Esophagus (tissue), 2 donors: ENCODE results near the gene ZFAND4. TPM values are rescaled to one million over a fixed set of nuclear protein-coding genes. Genes with fewer than 3 reads are reported as not detected.

Experiments used
- H3K27ac ChIP-seq, 2 donors: one replicate each; pipeline ENCODE4 v1.5.1; 2013; ENCODE audit warnings: low read depth in 2 of 2, mild to moderate bottlenecking in 2 of 2, inconsistent platforms in 1 of 2, low read length in 1 of 2, moderate library complexity in 1 of 2
- H3K27me3 ChIP-seq, 2 donors: one replicate each; pipeline ENCODE4 v1.6.1; 2013; ENCODE audit warnings: low read length in 2 of 2, control low read depth in 1 of 2, mild to moderate bottlenecking in 1 of 2; ENCODE audit not compliant: insufficient read depth in 2 of 2, control insufficient read depth in 1 of 2
- H3K36me3 ChIP-seq, 2 donors: one replicate each; pipeline ENCODE4 v1.6.1; 2013; ENCODE audit warnings: low read length in 1 of 2; ENCODE audit not compliant: control insufficient read depth in 2 of 2, insufficient read depth in 2 of 2
- H3K4me1 ChIP-seq, 2 donors: one replicate each; pipeline ENCODE4 v1.6.1; 2013; ENCODE audit warnings: low read length in 1 of 2; ENCODE audit not compliant: control insufficient read depth in 2 of 2, insufficient read depth in 2 of 2
- H3K4me3 ChIP-seq, 2 donors: one replicate each; pipeline ENCODE4 v1.5.1; 2013; ENCODE audit warnings: low read length in 2 of 2, mild to moderate bottlenecking in 2 of 2, low read depth in 1 of 2, moderate library complexity in 1 of 2
- H3K9me3 ChIP-seq, 2 donors: one replicate each; pipeline ENCODE4 v1.6.1; 2013; ENCODE audit warnings: mild to moderate bottlenecking in 2 of 2, low read depth in 1 of 2, low read length in 1 of 2, moderate library complexity in 1 of 2; ENCODE audit not compliant: control insufficient read depth in 2 of 2, insufficient read depth in 1 of 2
- WGBS, 2 donors: extraction: QIAGEN DNeasy Blood & Tissue Kit; methylation state at CpG; one replicate each; pipeline ENCODE4 v1.1.7; 2013; 5-methylcytosine and 5-hydroxymethylcytosine counted together
- polyA plus RNA-seq, 2 donors: library from polyadenylated mRNA; stranded (reverse); fragments of 200-250 nt; gene quantifications; one replicate each; pipeline ENCODE4 v1.2.3, GENCODE V29; 2013
- donor health status: healthy with polysubstance abuse.
- donor health status: Bipolar disorder and iron deficiency.

ZFAND4 gene
- polyA plus RNA-seq, 2 donors = 1.9 to 2.2 TPM

DNA sequence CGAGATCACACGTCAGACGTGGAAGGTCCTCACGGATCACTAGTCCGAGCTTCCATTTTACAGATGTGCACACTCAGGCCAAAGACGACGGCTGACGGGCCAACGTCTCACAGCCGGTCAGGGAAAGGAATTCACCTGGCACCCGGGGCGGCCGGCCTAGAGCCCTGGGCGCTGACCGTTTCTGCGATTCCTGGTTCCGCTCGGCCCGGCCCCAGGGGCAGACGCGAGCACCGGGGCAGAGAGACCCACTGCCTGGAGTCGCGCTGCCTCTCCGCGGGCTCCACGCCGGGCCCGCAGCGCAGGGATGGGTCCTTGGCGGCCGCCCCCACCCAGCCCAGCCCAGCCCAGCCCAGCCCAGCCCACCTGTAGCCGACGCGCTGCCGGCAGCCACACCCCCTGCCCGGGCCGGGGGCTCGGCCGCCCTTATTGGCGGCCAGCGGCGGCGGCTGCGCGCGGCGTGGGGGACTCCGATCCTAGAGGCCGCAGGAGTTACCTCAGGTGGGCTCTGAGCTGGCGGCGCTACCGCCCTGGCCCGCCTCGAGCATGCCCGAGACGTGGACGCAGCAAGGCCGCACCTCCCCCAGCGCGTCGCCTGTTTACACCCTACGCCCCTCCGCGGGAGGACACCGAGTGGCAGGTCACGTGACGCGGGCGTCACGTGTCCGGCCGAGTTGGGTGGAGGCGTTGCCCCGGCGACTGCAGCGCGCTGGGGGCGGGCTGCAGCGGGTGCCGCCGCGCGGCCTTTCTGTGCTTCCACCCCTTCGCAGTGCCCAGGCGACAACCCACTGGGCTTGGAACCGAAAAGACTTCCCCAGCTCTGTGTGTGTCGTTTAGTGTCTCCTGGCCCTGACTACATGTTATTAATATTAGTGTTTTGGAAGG is 78.1 kb downstream of the ZFAND4 start:
- no peaks in the 10 kb centered on the region for H3K4me1 ChIP-seq
- peak overlapping the region; percentile 85 to 95 for H3K4me3 ChIP-seq
- 0 to 1% methylated on average over 81 to 88 of the region's 88 CpGs for WGBS, 2 donors
- H3K27ac ChIP-seq = peak overlapping the region; percentile 48 to 66
- no peaks in the 10 kb centered on the region for H3K27me3 ChIP-seq
- H3K36me3 ChIP-seq = no peaks in the 10 kb centered on the region
- H3K9me3 ChIP-seq = no peaks in the 10 kb centered on the region

DNA sequence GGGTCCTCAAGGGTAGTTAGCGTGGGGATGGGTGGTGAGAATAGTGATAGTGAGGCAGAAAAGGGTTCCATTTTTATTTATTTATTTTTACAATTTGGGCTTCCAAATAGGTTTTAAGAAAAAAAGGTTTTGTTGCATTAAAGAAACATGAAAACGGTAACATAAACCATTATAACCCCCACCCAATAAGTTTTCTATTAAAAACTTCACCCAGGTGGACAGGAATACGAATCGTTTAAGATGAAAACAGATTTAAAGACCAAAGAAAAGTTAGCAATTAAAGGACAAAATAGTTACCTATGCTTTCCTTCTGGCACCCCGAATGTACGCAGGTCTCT is 78.7 kb downstream of the ZFAND4 start:
- peak overlapping the region; percentile 85 to 95 for H3K4me3 ChIP-seq
- 13 to 15% methylated on average over 6 of the region's 6 CpGs for WGBS, 2 donors
- no peak overlapping the region for H3K27ac ChIP-seq

DNA sequence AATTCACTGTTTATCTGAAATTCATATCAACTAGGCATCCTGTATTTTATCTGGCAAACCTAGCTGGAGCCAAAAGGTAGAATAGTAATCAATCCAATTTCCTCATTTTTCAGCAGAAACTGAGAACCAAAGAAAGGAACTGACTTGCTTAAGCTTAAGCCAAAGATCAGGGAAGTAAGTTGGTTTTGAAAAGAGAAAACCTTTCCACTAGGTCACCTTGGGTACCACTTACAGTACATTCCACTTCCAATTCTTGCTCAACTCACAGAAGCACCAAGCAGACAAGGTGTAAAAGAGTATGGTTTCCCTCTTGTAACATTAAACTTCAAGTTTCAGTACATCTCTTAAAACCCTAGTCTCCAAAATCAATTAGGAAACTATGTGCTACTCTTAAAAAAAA is 79.6 kb downstream of the ZFAND4 start:
- Histone ChIP-seq H3K27ac (no peak overlapping the region), H3K36me3 (no peaks in the 10 kb centered on the region), H3K27me3 (no peaks in the 10 kb centered on the region), H3K4me3 (peak overlapping the region in 1 of 2 donors; percentile 85), H3K9me3 (no peaks in the 10 kb centered on the region), H3K4me1 (no peaks in the 10 kb centered on the region)

More for the DNA sequence above, 78.7 kb downstream of the ZFAND4 start:
- Histone ChIP-seq H3K27me3 (no peaks in the 10 kb centered on the region), H3K4me1 (no peaks in the 10 kb centered on the region), H3K36me3 (no peaks in the 10 kb centered on the region), H3K9me3 (no peaks in the 10 kb centered on the region)

DNA sequence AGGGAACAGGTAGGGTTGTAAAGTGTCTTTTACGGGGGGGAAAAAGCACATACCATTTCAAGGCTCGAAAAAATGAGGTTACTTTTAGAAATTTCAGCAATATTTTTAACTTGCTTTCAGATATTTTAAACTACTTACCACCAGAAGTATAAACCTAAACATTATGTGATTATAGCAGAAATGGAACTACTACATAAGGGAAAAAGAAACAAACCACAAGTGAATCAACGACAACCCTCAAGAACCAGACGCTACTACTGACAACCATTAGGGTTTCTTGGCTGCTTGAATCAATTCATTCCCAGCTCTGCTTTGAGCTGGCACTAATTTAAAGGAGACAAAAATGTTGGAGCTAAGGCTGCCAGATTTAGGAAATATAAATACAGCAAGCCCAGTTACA is 80.1 kb downstream of the ZFAND4 start:
- no peaks in the 10 kb centered on the region for H3K36me3 ChIP-seq
- H3K4me1 ChIP-seq = no peaks in the 10 kb centered on the region
- WGBS, 2 donors = 63 to 67% methylated on average over 4 of the region's 4 CpGs
- H3K27ac ChIP-seq = no peak overlapping the region
- no peak overlapping the region for H3K4me3 ChIP-seq
- no peaks in the 10 kb centered on the region for H3K9me3 ChIP-seq
- no peaks in the 10 kb centered on the region for H3K27me3 ChIP-seq

DNA sequence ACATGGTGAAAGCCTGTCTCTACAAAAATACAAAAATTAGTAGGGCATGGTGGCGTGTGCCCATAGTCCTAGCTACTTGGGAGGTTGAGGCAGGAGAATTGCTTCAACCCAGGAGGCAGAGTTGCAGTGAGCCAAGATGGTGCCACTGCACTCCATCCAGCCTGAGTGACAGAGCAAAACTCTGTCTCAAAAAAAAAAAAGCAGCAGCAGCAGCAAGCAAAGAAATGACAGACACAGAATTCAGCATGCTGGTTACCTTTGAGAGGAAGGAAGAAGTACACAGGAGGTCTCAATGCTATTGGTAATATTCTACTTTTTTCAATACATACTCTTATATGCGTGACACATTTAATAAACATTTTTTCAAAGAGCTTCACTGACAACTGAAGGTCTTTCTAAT is 81.3 kb downstream of the ZFAND4 start:
- H3K4me3 ChIP-seq = no peak overlapping the region
- H3K27me3 ChIP-seq = no peaks in the 10 kb centered on the region
- WGBS, 2 donors = 91 to 93% methylated on average over 2 of the region's 2 CpGs

DNA sequence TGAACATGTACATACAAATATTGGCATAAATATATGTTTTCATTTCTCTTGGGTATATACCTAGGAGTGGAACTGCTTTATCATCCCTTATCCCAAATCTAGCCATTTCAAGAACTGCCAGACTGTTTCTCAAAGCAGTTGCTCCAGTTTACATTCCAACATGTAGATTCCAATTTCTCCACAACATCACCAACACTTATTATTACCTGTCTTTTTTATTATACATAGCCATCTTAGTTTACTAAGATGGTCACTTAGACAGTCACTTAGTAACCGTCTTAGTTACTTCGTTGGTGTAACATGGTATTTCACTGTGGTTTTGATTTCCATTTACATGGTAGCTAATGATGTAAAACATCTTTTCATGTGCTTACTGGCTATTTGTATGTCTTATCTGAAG is 82.7 kb downstream of the ZFAND4 start:
- H3K36me3 ChIP-seq = no peaks in the 10 kb centered on the region
- H3K27ac ChIP-seq = no peak overlapping the region
- WGBS, 2 donors = 96% methylated on average over 2 of the region's 2 CpGs
- H3K4me3 ChIP-seq = no peak overlapping the region
- no peaks in the 10 kb centered on the region for H3K4me1 ChIP-seq
- no peaks in the 10 kb centered on the region for H3K9me3 ChIP-seq
- H3K27me3 ChIP-seq = no peaks in the 10 kb centered on the region

More for the DNA sequence above, 81.3 kb downstream of the ZFAND4 start:
- Histone ChIP-seq H3K9me3 (no peaks in the 10 kb centered on the region), H3K27ac (no peak overlapping the region), H3K36me3 (no peaks in the 10 kb centered on the region), H3K4me1 (no peaks in the 10 kb centered on the region)

DNA sequence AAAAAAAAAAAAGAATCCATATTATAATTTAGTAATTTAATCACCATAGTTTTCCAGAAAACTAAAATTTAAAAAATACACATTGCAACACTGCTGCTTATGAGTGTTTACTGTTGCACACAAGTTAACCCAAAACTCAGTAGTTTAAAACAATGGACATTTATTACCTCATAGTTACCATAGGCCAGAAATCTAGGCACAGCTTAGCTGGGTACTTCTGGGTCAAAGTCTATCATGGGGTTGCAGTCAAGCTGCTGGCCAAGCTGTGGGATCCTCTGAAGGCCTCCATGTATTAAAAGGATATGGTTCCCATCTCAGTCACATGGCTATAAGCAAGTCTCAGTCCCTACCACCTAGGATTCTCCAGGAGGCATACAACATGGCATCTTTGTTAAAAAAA is 83.6 kb downstream of the ZFAND4 start:
- Histone ChIP-seq H3K9me3 (no peaks in the 10 kb centered on the region), H3K27ac (no peak overlapping the region), H3K4me3 (no peak overlapping the region), H3K4me1 (no peaks in the 10 kb centered on the region), H3K27me3 (no peaks in the 10 kb centered on the region), H3K36me3 (no peaks in the 10 kb centered on the region)

DNA sequence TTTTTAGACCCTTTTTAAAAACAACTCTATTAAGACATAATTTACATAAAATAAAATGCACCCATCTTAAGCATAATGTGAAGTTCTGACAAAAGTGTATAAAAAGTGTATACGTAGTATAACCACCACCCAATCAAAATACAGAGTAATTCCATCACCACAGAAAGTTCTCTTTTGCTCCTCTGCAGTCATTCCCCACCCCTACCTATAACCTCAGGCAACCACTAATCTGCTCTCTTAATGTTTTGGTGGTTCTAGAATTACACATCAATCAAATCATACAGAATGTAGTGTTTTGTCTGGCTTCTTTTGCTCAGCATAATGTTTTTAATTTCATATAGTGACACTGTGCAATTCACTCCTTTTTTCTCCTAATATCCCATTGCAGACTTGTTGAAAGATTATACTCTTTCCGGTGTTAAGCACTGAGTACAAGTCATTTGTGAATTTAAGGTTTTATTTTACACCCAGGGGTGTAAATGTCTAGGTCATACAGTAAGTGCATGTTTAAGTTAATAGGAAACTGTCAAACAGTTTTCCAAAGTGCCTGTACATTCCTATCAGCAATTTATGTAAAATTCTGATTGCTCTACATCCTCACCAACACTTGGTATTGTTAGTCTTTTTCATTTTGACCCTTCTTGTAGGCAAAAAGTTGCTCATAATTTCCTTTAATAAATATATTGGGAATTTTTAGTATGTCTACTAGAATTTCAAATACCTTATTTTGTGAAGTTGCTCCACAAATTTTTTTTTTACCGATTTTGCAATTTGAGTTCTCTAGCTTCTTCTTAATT is 86.3 kb downstream of the ZFAND4 start:
- Histone ChIP-seq H3K4me3 (no peak overlapping the region), H3K36me3 (no peaks in the 10 kb centered on the region), H3K27me3 (no peaks in the 10 kb centered on the region), H3K4me1 (no peaks in the 10 kb centered on the region), H3K27ac (no peak overlapping the region), H3K9me3 (no peaks in the 10 kb centered on the region)
- 96% methylated on average over 3 of the region's 3 CpGs for WGBS, 2 donors

DNA sequence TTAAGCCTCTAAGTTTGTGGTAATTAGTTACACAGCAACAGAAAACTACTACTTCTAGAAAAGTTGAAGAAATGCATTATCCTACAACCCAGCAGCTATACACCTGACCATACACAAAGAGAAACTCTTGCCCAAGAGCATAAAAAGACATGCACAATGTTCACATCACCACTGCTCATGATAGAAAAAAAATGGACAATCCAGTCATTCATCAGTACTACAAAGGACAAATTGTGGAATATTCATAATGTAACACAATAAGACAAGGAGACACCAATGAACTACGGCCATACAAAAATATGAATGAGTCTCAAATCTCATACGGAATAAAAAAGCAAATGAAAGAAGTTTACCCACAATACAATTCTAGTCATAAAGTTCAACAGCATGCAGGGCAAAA is 87.4 kb downstream of the ZFAND4 start:
- Histone ChIP-seq H3K9me3 (no peaks in the 10 kb centered on the region), H3K4me1 (peaks cover 0 to 5% of the 10 kb centered on the region in 2 donors), H3K27me3 (no peaks in the 10 kb centered on the region), H3K4me3 (no peak overlapping the region), H3K27ac (no peak overlapping the region), H3K36me3 (no peaks in the 10 kb centered on the region)
- WGBS, 2 donors = 97 to 99% methylated on average over 2 of the region's 2 CpGs
